DMS79 treated with DMSO at 0.1 percent for 48 hours (cell line): Measurements from ENCODE around the gene MCOLN1.
"Not testable (repeated sequence)": the region's sequence is repeated elsewhere in the genome, so short reads cannot be mapped to it uniquely, and the experiment has no call there.

Experiments
- DNase-seq: peaks from one replicate; lab custom pipeline; 2025; lab: John Stamatoyannopoulos, UW

MCOLN1 gene

GRCh38 chr19:7575434-7576040, 53.1 kb downstream of the MCOLN1 start:
- DNase-seq, result no peak

GRCh38 chr19:7577422-7577821, 55.0 kb downstream of the MCOLN1 start:
- DNase-seq, result not testable (repeated sequence)

- DNase-seq, result no peak
These were observed 55.7 kb downstream of the MCOLN1 start for GRCh38 chr19:7578127-7578526.

GRCh38 chr19:7579182-7579581, 56.8 kb downstream of the MCOLN1 start:
- no peak for DNase-seq

GRCh38 chr19:7582446-7582845, 60.0 kb downstream of the MCOLN1 start:
- no peak for DNase-seq
